Endothelial cell (in vitro differentiated cells): Measurements from ENCODE around the gene RNPS1. TPM values are rescaled to one million over a fixed set of nuclear protein-coding genes. Genes with fewer than 3 reads are reported as not detected.

Source experiments
- DNase-seq: peaks from one replicate; pipeline ENCODE4 v3.0.0; 2021; ENCODE audit warnings: low spot score
- H3K27ac Mint-ChIP-seq: one replicate; pipeline ENCODE4 v1.8.0; 2021; ENCODE audit warnings: mixed read lengths, inconsistent platforms; ENCODE audit not compliant: unreplicated experiment
- H3K27me3 Mint-ChIP-seq: one replicate; pipeline ENCODE4 v1.8.0; 2021; ENCODE audit warnings: mild to moderate bottlenecking, moderate library complexity, mixed read lengths, inconsistent platforms; ENCODE audit not compliant: unreplicated experiment
- H3K36me3 Mint-ChIP-seq: one replicate; pipeline ENCODE4 v1.8.0; 2021; ENCODE audit warnings: mild to moderate bottlenecking, low read depth, mixed read lengths, inconsistent platforms; ENCODE audit not compliant: unreplicated experiment
- H3K4me1 Mint-ChIP-seq: one replicate; pipeline ENCODE4 v1.8.0; 2021; ENCODE audit warnings: mild to moderate bottlenecking, mixed read lengths, inconsistent platforms; ENCODE audit not compliant: unreplicated experiment
- H3K4me3 Mint-ChIP-seq: one replicate; pipeline ENCODE4 v1.8.0; 2021; ENCODE audit warnings: mild to moderate bottlenecking, mixed read lengths, inconsistent platforms; ENCODE audit not compliant: unreplicated experiment
- H3K9me3 Mint-ChIP-seq: one replicate; pipeline ENCODE4 v1.8.0; 2021; ENCODE audit warnings: mixed read lengths, inconsistent platforms; ENCODE audit not compliant: unreplicated experiment
- total RNA-seq: library from RNA; stranded (reverse); fragmentation: NEBNext Ultra II Directional; extraction: Animal tissue kit (Norgen Biotek cat#: 25700); gene quantifications from one replicate; pipeline ENCODE4 v1.2.1, GENCODE V29; 2021; ENCODE audit not compliant: unreplicated experiment
- TF ChIP-seq, protein P1 (sequence below): fragments of 200-600 bp; sonication (generic); IDR thresholded peaks from one replicate; pipeline ENCODE4 v1.5.0; 2021; ENCODE audit warnings: antibody characterized with exemption; ENCODE audit not compliant: unreplicated experiment

RNPS1 gene
- total RNA-seq, 1 donor from 2014 or later = 203 TPM

DNA sequence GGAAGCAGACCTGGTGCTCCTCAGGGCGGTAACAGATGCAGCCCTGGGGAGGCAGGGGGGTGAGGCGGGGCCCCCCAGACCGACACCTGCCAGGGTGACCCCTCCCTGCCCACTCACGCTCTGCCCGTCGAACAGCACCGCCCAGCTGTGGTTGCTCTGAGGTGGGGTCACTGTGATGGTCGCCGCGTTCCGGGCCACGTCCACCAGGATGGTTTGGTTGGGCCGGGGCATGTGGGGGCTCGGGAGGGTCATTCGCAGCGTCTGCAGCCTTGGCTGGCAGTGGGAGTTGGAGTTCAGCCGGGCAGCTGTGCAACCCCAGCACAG, 58.0 kb downstream of the RNPS1 start:
- peaks cover 14% of the 10 kb centered on the region for H3K27me3 Mint-ChIP-seq
- no peak overlapping the region for H3K4me3 Mint-ChIP-seq
- TF ChIP-seq, protein P1, sequence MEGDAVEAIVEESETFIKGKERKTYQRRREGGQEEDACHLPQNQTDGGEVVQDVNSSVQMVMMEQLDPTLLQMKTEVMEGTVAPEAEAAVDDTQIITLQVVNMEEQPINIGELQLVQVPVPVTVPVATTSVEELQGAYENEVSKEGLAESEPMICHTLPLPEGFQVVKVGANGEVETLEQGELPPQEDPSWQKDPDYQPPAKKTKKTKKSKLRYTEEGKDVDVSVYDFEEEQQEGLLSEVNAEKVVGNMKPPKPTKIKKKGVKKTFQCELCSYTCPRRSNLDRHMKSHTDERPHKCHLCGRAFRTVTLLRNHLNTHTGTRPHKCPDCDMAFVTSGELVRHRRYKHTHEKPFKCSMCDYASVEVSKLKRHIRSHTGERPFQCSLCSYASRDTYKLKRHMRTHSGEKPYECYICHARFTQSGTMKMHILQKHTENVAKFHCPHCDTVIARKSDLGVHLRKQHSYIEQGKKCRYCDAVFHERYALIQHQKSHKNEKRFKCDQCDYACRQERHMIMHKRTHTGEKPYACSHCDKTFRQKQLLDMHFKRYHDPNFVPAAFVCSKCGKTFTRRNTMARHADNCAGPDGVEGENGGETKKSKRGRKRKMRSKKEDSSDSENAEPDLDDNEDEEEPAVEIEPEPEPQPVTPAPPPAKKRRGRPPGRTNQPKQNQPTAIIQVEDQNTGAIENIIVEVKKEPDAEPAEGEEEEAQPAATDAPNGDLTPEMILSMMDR = no peak
- peaks cover 4% of the 10 kb centered on the region for H3K36me3 Mint-ChIP-seq
- peaks cover 20% of the 10 kb centered on the region for H3K4me1 Mint-ChIP-seq
- H3K9me3 Mint-ChIP-seq = no peaks in the 10 kb centered on the region
- H3K27ac Mint-ChIP-seq = no peak overlapping the region
- DNase-seq = no peak

DNA sequence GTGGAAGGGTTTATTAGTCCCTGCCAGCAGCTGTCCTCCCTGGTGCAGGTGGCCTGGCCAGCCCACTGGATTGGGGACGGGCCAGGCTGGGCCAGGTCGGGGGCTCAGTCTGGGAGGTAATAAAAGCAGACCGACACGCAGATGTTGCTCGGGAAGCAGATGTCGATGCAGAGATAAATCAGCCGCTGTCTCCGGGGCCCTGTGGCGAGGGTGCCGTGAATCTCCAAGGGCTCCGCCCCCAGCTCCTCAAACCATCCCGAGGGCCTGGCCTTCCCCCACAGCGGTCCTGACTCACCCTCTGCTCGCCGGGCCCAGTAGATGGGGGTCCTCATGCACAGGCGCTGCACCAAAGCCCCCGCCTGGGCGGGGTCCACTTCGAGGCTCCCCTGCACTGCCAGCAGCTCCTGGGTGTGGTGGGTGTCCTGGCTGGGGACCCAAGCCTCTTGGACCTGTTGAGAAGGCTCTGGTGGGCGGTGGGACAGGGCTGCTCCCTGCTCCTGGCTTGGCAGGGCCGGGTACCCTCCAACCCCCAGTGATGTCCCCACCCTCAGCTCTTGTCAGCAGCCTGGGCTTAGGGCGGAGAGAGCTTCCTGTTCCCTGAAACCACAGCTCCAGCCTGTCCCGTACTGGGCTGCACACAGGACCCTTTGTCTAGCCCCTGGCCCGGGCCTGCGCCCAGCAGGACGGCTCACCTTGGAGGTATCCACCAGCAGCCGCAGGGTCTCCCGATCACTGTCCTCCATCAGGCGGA, 58.5 kb downstream of the RNPS1 start:
- Mint-ChIP-seq H3K9me3 (no peaks in the 10 kb centered on the region), H3K4me3 (no peak overlapping the region), H3K27me3 (peaks cover 16% of the 10 kb centered on the region), H3K36me3 (peaks cover 7% of the 10 kb centered on the region), H3K27ac (no peak overlapping the region), H3K4me1 (peaks cover 23% of the 10 kb centered on the region)
- no peak for DNase-seq
- TF ChIP-seq, protein P1 = no peak

DNA sequence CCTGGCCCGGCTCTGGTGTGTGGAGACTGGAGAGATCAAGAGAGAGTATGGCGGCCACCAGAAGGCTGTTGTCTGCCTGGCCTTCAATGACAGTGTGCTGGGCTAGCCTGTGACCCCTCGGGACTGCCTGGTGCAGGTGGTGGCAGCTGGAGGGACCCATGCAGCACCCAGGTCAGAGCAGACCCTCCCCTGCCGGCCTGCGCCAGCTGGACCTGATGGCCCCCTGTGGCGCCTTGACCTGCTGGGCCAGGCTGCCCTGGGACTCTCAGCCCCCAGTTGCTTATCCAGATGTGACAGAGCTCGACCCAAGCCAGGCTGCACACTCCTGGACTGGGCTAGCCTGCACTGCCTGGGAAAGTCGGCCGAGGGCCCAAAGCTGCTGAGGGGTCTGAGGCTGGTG, 59.2 kb downstream of the RNPS1 start:
- Mint-ChIP-seq H3K4me3 (no peak overlapping the region), H3K9me3 (no peaks in the 10 kb centered on the region), H3K36me3 (peaks cover 8% of the 10 kb centered on the region)

DNA sequence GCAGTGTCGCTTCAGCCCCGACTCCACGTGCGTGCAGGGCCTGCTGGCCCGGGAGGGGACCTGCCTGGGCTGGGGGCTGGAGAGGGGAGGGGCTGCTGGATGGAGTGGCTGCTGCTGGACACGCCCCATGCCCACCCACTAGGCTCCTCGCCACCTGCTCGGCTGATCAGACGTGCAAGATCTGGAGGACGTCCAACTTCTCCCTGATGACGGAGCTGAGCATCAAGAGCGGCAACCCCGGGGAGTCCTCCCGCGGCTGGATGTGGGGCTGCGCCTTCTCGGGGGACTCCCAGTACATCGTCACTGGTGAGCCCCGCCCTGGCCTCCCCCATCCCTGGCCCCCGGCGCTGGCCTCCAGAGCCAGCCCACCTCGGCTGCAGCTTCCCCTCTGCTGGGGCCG, 59.6 kb downstream of the RNPS1 start:
- Mint-ChIP-seq H3K27me3 (peaks cover 18% of the 10 kb centered on the region), H3K4me3 (no peak overlapping the region), H3K9me3 (no peaks in the 10 kb centered on the region), H3K36me3 (peaks cover 8% of the 10 kb centered on the region), H3K4me1 (peaks cover 21% of the 10 kb centered on the region), H3K27ac (no peak overlapping the region)
- DNase-seq = no peak
- TF ChIP-seq, protein P1 = no peak

More for the DNA sequence above, 59.2 kb downstream of the RNPS1 start:
- Mint-ChIP-seq H3K4me1 (peaks cover 24% of the 10 kb centered on the region), H3K27ac (no peak overlapping the region), H3K27me3 (peaks cover 17% of the 10 kb centered on the region)
- TF ChIP-seq, protein P1 = no peak
- no peak for DNase-seq

DNA sequence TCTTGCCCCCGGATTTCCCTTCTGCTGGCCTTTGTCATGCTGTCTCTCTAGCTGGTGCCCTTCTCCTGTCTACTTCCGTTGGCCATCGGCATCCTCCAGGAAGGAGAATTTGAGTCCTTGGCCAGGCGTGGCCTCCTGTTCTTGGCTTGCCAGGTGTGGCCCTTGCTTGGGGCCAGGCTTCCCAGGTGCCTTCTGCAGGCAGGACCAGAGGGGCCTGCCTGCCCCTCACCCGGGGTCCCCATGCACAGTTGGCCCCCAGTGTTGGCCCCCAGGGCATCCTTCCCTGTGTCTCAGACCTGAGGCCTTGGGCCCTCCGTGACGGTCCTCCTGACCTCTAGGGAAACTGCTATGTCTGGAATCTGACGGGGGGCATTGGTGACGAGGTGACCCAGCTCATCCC, 60.1 kb downstream of the RNPS1 start:
- H3K4me3 Mint-ChIP-seq = peak overlapping the region; percentile 81

More for the DNA sequence above, 60.1 kb downstream of the RNPS1 start:
- peaks cover 17% of the 10 kb centered on the region for H3K4me1 Mint-ChIP-seq
- H3K9me3 Mint-ChIP-seq = no peaks in the 10 kb centered on the region
- TF ChIP-seq, protein P1 = no peak
- peaks cover 8% of the 10 kb centered on the region for H3K36me3 Mint-ChIP-seq
- peaks cover 16% of the 10 kb centered on the region for H3K27me3 Mint-ChIP-seq
- no peak for DNase-seq
- H3K27ac Mint-ChIP-seq = no peak overlapping the region
